ENCODE measurements around the gene GSTO2. TPM values are rescaled to one million over a fixed set of nuclear protein-coding genes. Genes with fewer than 3 reads are reported as not detected.

GSTO2 gene
- total and polyA plus RNA-seq, 2 of the 13 experiments (the other 11 are each of a cell fraction or from before 2014, with no cell fraction given) = 2.1 to 7.9 TPM

- TF ChIP-seq ZSCAN21 (CRISPR knock-in tag; IDR thresholded peaks at IDR 0.05; ENCODE audit: borderline replicate concordance) = no peak
- TF ChIP-seq ZMAT3 (CRISPR knock-in tag; conservative IDR thresholded peaks at IDR 0.05) = no peak
- TF ChIP-seq ERF (CRISPR knock-in tag; IDR thresholded peaks at IDR 0.05) = peak; percentile 55; the same call in 1 of the 2 replicates
- no peak for TF ChIP-seq ZBTB39 (CRISPR knock-in tag; IDR thresholded peaks at IDR 0.05)
- no peak for TF ChIP-seq ZNF709 (CRISPR knock-in tag; IDR thresholded peaks at IDR 0.05)
- no peak for TF ChIP-seq ZNF382 (CRISPR knock-in tag; IDR thresholded peaks at IDR 0.05; ENCODE audit: borderline replicate concordance)
- no peak for TF ChIP-seq TOPORS (CRISPR knock-in tag; IDR thresholded peaks at IDR 0.05)
- no peak for TF ChIP-seq AKNA (CRISPR knock-in tag; IDR thresholded peaks at IDR 0.05; ENCODE audit: borderline replicate concordance)
- no peak for TF ChIP-seq ZSCAN22 (CRISPR knock-in tag; IDR thresholded peaks at IDR 0.05)
- TF ChIP-seq, protein P1, sequence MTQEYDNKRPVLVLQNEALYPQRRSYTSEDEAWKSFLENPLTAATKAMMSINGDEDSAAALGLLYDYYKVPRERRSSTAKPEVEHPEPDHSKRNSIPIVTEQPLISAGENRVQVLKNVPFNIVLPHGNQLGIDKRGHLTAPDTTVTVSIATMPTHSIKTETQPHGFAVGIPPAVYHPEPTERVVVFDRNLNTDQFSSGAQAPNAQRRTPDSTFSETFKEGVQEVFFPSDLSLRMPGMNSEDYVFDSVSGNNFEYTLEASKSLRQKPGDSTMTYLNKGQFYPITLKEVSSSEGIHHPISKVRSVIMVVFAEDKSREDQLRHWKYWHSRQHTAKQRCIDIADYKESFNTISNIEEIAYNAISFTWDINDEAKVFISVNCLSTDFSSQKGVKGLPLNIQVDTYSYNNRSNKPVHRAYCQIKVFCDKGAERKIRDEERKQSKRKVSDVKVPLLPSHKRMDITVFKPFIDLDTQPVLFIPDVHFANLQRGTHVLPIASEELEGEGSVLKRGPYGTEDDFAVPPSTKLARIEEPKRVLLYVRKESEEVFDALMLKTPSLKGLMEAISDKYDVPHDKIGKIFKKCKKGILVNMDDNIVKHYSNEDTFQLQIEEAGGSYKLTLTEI (CRISPR knock-in tag; conservative IDR thresholded peaks at IDR 0.05) = no peak
- TF ChIP-seq RELA (CRISPR knock-in tag; IDR thresholded peaks at IDR 0.05) = no peak
- TF ChIP-seq, protein P2, sequence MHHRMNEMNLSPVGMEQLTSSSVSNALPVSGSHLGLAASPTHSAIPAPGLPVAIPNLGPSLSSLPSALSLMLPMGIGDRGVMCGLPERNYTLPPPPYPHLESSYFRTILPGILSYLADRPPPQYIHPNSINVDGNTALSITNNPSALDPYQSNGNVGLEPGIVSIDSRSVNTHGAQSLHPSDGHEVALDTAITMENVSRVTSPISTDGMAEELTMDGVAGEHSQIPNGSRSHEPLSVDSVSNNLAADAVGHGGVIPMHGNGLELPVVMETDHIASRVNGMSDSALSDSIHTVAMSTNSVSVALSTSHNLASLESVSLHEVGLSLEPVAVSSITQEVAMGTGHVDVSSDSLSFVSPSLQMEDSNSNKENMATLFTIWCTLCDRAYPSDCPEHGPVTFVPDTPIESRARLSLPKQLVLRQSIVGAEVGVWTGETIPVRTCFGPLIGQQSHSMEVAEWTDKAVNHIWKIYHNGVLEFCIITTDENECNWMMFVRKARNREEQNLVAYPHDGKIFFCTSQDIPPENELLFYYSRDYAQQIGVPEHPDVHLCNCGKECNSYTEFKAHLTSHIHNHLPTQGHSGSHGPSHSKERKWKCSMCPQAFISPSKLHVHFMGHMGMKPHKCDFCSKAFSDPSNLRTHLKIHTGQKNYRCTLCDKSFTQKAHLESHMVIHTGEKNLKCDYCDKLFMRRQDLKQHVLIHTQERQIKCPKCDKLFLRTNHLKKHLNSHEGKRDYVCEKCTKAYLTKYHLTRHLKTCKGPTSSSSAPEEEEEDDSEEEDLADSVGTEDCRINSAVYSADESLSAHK (CRISPR knock-in tag; IDR thresholded peaks at IDR 0.05; ENCODE audit: borderline replicate concordance) = no peak
- TF ChIP-seq SMARCE1 (IDR thresholded peaks at IDR 0.05; ENCODE audit: borderline replicate concordance) = no peak
- no peak for TF ChIP-seq GLI4 (CRISPR knock-in tag; IDR thresholded peaks at IDR 0.05; ENCODE audit: borderline replicate concordance)
- no peak for TF ChIP-seq HES4 (CRISPR knock-in tag; IDR thresholded peaks at IDR 0.05; ENCODE audit: borderline replicate concordance)
- TF ChIP-seq, protein P3, sequence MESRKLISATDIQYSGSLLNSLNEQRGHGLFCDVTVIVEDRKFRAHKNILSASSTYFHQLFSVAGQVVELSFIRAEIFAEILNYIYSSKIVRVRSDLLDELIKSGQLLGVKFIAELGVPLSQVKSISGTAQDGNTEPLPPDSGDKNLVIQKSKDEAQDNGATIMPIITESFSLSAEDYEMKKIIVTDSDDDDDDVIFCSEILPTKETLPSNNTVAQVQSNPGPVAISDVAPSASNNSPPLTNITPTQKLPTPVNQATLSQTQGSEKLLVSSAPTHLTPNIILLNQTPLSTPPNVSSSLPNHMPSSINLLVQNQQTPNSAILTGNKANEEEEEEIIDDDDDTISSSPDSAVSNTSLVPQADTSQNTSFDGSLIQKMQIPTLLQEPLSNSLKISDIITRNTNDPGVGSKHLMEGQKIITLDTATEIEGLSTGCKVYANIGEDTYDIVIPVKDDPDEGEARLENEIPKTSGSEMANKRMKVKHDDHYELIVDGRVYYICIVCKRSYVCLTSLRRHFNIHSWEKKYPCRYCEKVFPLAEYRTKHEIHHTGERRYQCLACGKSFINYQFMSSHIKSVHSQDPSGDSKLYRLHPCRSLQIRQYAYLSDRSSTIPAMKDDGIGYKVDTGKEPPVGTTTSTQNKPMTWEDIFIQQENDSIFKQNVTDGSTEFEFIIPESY (CRISPR knock-in tag; IDR thresholded peaks at IDR 0.05) = no peak
- no peak for TF ChIP-seq HMGA1 (CRISPR knock-in tag; conservative IDR thresholded peaks at IDR 0.05)
Observed at GRCh38 chr10:104253106-104253505, 15.9 kb upstream of the GSTO2 start (continued).

All from HepG2 (cell line).